Measurements from ENCODE around the gene MIGA1.
"Not testable (repeated sequence)": the region's sequence is repeated elsewhere in the genome, so short reads cannot be mapped to it uniquely, and the experiment has no call there.

Gene MIGA1

GRCh38 chr1:77803371-77803770 is 23.9 kb downstream of the MIGA1 start:
- DNase-seq: no peak

- not testable (repeated sequence) for DNase-seq
Observed at GRCh38 chr1:77809787-77810462, 30.5 kb downstream of the MIGA1 start.

- not testable (repeated sequence) for DNase-seq
Observed at GRCh38 chr1:77811589-77811988, 32.1 kb downstream of the MIGA1 start.

- no peak for DNase-seq
Observed at GRCh38 chr1:77817368-77818209, 38.1 kb downstream of the MIGA1 start.

GRCh38 chr1:77820121-77820520 is 40.7 kb downstream of the MIGA1 start:
- DNase-seq: no peak

- no peak for DNase-seq
Observed at GRCh38 chr1:77824079-77824478, 44.6 kb downstream of the MIGA1 start.

GRCh38 chr1:77824694-77825093 is 45.2 kb downstream of the MIGA1 start:
- no peak for DNase-seq

- DNase-seq: peak; percentile 75
Observed at GRCh38 chr1:77825131-77825709, 45.8 kb downstream of the MIGA1 start.

- not testable (repeated sequence) for DNase-seq
Observed at GRCh38 chr1:77826851-77827250, 47.4 kb downstream of the MIGA1 start.

- DNase-seq: no peak
Observed at GRCh38 chr1:77828098-77828497, 48.6 kb downstream of the MIGA1 start.

GRCh38 chr1:77829851-77830250 is 50.4 kb downstream of the MIGA1 start:
- DNase-seq: no peak

- DNase-seq: no peak
Observed at GRCh38 chr1:77830946-77831345, 51.5 kb downstream of the MIGA1 start.

- no peak for DNase-seq
Observed at GRCh38 chr1:77831566-77831965, 52.1 kb downstream of the MIGA1 start.

GRCh38 chr1:77831976-77832711 is 52.7 kb downstream of the MIGA1 start:
- DNase-seq: no peak

- DNase-seq: no peak
Observed at GRCh38 chr1:77832901-77833300, 53.5 kb downstream of the MIGA1 start.

GRCh38 chr1:77833521-77834100 is 54.2 kb downstream of the MIGA1 start:
- no peak for DNase-seq

GRCh38 chr1:77834771-77835334 is 55.4 kb downstream of the MIGA1 start:
- peak; percentile 54 for DNase-seq

GRCh38 chr1:77841574-77841973 is 62.1 kb downstream of the MIGA1 start:
- no peak for DNase-seq

- DNase-seq: no peak
Observed at GRCh38 chr1:77845951-77846350, 66.5 kb downstream of the MIGA1 start.

GRCh38 chr1:77846966-77847365 is 67.5 kb downstream of the MIGA1 start:
- no peak for DNase-seq

GRCh38 chr1:77847621-77848080 is 68.2 kb downstream of the MIGA1 start:
- no peak for DNase-seq

GRCh38 chr1:77850082-77850481 is 70.6 kb downstream of the MIGA1 start:
- DNase-seq: no peak

Measured in NCI-H510A treated with DMSO at 0.1 percent for 48 hours (cell line).